K562 (cell line): ENCODE data around the gene FOXF2.

Source experiments
- EZH2 ChIP-seq: IDR thresholded peaks from 2 replicates; pipeline ENCODE4 v1.6.1; 2012; ENCODE audit warnings: low read depth, mild to moderate bottlenecking, inconsistent platforms, low read length, borderline replicate concordance
- SMARCB1 ChIP-seq: IDR thresholded peaks from 2 replicates; pipeline ENCODE4 v1.6.1; 2011; ENCODE audit warnings: improper control_type of control experiment, low read depth; ENCODE audit not compliant: insufficient read length
- ZFP36 ChIP-seq: fragments of 150-350 bp; IDR thresholded peaks from 2 replicates; pipeline ENCODE4 v1.6.1; 2018; ENCODE audit warnings: low read length, low read depth; ENCODE audit not compliant: partially characterized antibody
- TF ChIP-seq, protein P1 (sequence below), 3 experiments: IDR thresholded peaks in 2 of 3; conservative IDR thresholded peaks in 1 of 3; 2 replicates each; pipeline ENCODE4 v1.5.1; 2011 to 2012; ENCODE audit warnings: low read length in 3 of 3, mild to moderate bottlenecking in 3 of 3, control low read depth in 2 of 3, improper control_type of control experiment in 1 of 3, inconsistent platforms in 1 of 3, low read depth in 1 of 3, mixed read lengths in 1 of 3, moderate library complexity in 1 of 3; ENCODE audit not compliant: insufficient read depth in 2 of 3

DNA sequence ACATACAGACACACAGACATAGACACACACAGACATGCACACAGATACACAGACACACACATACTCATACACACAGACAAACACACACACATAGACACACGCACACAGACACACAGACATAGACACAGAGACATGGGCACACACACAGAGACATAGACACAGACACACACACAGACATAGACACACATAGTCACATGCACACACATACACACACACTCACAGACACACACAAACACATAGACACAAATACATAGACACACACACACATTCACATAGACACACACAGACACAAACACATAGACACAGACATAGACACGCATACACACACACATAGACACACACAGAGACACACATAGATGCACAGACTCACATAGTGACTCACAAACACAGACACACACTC lies 13.5 kb downstream of the FOXF2 start:
- TF ChIP-seq SMARCB1, result no peak
- no peak for TF ChIP-seq EZH2
- TF ChIP-seq ZFP36, result no peak
- TF ChIP-seq, protein P1, sequence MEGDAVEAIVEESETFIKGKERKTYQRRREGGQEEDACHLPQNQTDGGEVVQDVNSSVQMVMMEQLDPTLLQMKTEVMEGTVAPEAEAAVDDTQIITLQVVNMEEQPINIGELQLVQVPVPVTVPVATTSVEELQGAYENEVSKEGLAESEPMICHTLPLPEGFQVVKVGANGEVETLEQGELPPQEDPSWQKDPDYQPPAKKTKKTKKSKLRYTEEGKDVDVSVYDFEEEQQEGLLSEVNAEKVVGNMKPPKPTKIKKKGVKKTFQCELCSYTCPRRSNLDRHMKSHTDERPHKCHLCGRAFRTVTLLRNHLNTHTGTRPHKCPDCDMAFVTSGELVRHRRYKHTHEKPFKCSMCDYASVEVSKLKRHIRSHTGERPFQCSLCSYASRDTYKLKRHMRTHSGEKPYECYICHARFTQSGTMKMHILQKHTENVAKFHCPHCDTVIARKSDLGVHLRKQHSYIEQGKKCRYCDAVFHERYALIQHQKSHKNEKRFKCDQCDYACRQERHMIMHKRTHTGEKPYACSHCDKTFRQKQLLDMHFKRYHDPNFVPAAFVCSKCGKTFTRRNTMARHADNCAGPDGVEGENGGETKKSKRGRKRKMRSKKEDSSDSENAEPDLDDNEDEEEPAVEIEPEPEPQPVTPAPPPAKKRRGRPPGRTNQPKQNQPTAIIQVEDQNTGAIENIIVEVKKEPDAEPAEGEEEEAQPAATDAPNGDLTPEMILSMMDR (IDR thresholded peaks at IDR 0.05 in 2 of 3, conservative IDR thresholded peaks at IDR 0.05 in 1 of 3; ENCODE audit: insufficient read depth in 2 of 3, low read depth in 1 of 3, low read length in 3 of 3), result no peak
